HG03342 (cell line): ENCODE data around the gene SH3YL1.
"Not testable (repeated sequence)": the region's sequence is repeated elsewhere in the genome, so short reads cannot be mapped to it uniquely, and the experiment has no call there.

Experiments used
- ATAC-seq: cut with Tn5 transposase; IDR thresholded peaks from one replicate; pipeline ENCODE4 v1.9.1; 2021; ENCODE audit warnings: mild to moderate bottlenecking, moderate library complexity; ENCODE audit not compliant: unreplicated experiment

The SH3YL1 gene

DNA sequence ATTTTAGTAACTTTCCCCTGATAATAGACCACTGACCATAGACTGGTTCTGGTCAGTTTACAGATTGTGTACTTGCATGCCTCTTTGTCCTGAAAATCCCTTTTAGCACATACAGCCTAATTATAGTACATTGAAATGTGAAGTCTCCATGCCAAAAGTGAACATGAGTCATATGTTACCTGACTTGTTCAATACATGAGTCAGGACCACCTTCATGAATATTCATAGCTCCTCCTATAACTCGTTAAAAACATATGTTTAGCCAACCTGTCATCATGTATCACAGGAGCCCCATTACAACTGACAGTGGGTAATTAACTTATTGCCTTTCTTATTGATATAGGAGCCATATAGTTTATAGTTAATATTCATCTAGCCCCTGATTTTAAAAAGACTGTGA, 78.6 kb downstream of the SH3YL1 start:
- no peak for ATAC-seq

GRCh38 chr2:184695-185094, 79.1 kb downstream of the SH3YL1 start:
- no peak for ATAC-seq

DNA sequence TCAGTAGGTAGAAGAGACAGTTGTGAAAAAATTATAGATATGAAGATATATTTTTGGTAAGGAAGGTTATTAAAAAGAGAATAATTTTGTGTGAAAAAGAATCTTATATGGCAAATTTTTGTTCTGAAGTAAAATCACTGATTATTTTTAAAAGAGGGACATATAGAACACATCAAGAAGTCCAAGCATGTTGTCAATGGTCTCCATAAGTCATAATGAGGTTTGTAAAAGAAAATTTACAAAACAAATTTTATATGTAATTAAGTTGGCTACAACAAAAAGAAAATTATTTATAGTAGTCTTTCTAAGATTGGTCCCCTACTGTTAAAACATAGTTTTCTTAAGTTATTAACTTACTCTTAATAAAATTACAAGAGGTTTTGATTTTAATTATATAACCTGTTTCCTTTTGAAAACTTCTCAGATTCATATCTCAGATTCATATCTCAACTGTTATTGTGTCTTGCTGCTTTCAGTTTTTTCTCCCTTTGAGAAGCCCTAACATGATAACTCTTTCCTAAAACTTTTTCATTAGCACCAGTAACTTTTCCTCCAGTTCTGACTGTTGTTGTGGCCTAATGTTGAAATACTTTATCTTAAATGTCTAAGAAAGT, 81.2 kb downstream of the SH3YL1 start:
- no peak for ATAC-seq

- ATAC-seq = no peak
Measured at GRCh38 chr2:180311-180710, 83.5 kb downstream of the SH3YL1 start.

- no peak for ATAC-seq
Measured at GRCh38 chr2:179886-180285, 83.9 kb downstream of the SH3YL1 start.

DNA sequence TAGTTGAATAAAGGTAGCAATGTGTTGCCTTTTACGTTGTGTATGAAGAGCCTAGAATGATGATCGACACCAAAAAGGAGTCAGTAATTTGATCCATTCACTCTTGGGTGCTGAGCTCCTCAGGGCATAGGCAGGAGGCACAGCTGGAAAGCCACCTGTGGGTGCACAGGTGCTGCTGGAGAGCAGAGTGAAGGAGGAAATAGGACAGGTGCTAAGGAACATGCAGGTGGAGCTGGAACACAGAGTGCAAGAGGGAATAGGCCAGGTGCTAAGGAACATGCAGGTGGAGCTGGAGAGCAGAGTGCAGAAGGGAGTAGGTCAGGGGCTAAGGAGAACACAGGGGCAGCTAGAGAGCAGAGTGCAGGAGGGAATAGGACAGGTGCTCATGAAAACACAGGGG, 86.1 kb downstream of the SH3YL1 start:
- ATAC-seq = no peak

DNA sequence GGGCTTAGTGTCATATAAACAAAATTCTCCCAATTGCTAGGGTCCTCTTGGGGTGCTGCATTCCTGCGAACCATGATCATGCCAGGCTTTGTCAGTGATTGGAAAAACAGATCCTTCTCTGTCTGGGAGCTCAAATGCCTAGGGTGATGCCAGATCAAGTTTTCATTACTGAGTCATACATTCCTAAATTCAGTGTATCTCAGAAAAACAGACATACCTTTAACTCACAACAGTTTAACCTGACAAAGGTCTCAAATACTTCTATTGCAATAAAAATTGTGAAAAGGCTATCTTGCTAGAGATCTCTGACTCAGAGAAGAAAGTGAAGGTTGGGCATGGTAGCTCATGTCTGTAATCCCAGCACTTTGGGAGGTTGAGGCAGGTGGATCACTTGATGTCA, 86.9 kb downstream of the SH3YL1 start:
- ATAC-seq = no peak

DNA sequence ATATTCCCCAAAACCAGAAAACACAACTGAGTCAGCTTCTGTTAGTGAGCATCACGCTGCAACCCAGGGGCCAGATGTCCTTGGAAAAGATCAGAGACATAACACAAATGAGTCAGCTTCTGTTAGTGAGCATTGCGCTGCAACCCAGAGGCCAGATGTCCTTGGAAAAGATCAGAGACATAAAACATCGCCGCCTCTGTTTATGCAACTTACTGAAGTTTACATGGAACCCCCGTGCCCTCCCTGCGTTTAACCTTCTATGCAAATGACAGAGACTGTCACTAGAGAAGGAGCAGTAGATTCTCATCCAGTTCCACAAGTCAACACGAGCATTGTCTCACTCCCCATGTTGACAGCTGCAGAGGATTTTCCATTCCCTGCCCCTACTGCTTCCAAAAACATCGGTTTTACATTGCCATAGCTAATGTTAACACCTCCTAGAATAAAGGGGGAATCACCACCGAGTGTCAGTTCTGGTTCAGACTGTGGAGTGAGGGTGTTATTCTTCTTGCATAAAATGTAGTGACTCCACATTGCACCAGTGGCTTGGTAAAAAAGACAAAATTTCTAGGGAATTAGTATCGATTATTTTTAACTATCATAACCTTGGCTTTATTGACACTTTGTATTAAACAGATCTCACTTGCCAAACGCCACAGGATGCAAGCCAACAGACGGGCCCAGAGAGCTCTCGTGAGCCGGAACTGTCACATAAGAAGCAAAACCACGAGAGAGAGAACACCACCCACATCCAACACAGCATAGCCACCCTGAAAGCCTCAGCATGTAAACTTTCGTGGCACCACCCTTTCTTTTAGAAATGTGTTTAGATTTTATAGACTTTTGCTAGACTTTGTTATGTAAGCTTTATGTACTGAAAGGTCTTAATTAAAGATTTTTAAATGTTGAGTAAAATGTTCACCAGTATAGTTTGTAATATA, 87.7 kb downstream of the SH3YL1 start:
- no peak for ATAC-seq

- no peak for ATAC-seq
Measured at GRCh38 chr2:175161-175786, 88.6 kb downstream of the SH3YL1 start.

GRCh38 chr2:172120-172519, 91.7 kb downstream of the SH3YL1 start:
- not testable (repeated sequence) for ATAC-seq

- ATAC-seq = no peak
Measured at GRCh38 chr2:169741-170140, 94.1 kb downstream of the SH3YL1 start.
